Astrocyte (in vitro differentiated cells and primary cell): Measurements from ENCODE around the gene GDPD5. TPM values are rescaled to one million over a fixed set of nuclear protein-coding genes. Genes with fewer than 3 reads are reported as not detected.

Experiments used
- DNase-seq: peaks from one replicate; pipeline ENCODE4 v3.0.0-alpha.2; 2010; ENCODE audit warnings: low read depth
- FAIRE-seq: peaks from 2 replicates; lab custom pipeline; 2011; peaks lifted over from hg19 to GRCh38; lab: Jason Lieb, UNC
- H2AFZ ChIP-seq: 2 replicates; pipeline ENCODE4 v1.6.0; 2012; ENCODE audit warnings: low read depth, low read length, inconsistent platforms
- H3K27ac ChIP-seq: 2 replicates; pipeline ENCODE4 v1.5.1; 2011; ENCODE audit warnings: low read depth, low read length, inconsistent platforms
- H3K27me3 ChIP-seq: 2 replicates; pipeline ENCODE4 v1.6.0; 2011; ENCODE audit warnings: low read length, inconsistent platforms; ENCODE audit not compliant: insufficient read depth
- H3K36me3 ChIP-seq: 2 replicates; pipeline ENCODE4 v1.5.1; 2011; ENCODE audit warnings: low read length, inconsistent platforms; ENCODE audit not compliant: insufficient read depth
- H3K4me1 ChIP-seq: 2 replicates; pipeline ENCODE4 v1.5.1; 2011; ENCODE audit warnings: low read length, inconsistent platforms; ENCODE audit not compliant: insufficient read depth
- H3K4me2 ChIP-seq: 2 replicates; pipeline ENCODE4 v1.6.0; 2012; ENCODE audit warnings: low read length, inconsistent platforms
- H3K4me3 ChIP-seq: 2 replicates; pipeline ENCODE4 v1.5.1; 2011; ENCODE audit warnings: low read depth, mild to moderate bottlenecking, low read length, inconsistent platforms; ENCODE audit not compliant: insufficient read depth
- H3K79me2 ChIP-seq: 2 replicates; pipeline ENCODE4 v1.6.0; 2012; ENCODE audit warnings: mild to moderate bottlenecking, low read length, inconsistent platforms; ENCODE audit not compliant: insufficient read depth
- H3K9ac ChIP-seq: 2 replicates; pipeline ENCODE4 v1.6.0; 2012; ENCODE audit warnings: mild to moderate bottlenecking, low read length, inconsistent platforms
- H3K9me3 ChIP-seq: 2 replicates; pipeline ENCODE4 v1.5.1; 2012; ENCODE audit warnings: low read depth, mild to moderate bottlenecking, low read length, inconsistent platforms; ENCODE audit not compliant: insufficient read depth
- H4K20me1 ChIP-seq: 2 replicates; pipeline ENCODE4 v1.6.0; 2012; ENCODE audit warnings: low read length, inconsistent platforms; ENCODE audit not compliant: insufficient read depth
- H3K27ac Mint-ChIP-seq: one replicate; pipeline ENCODE4 v1.8.0; 2021; ENCODE audit warnings: mild to moderate bottlenecking, mixed read lengths; ENCODE audit not compliant: unreplicated experiment
- H3K27me3 Mint-ChIP-seq: one replicate; pipeline ENCODE4 v1.8.0; 2021; ENCODE audit warnings: low read depth, mixed read lengths; ENCODE audit not compliant: unreplicated experiment
- H3K36me3 Mint-ChIP-seq: one replicate; pipeline ENCODE4 v1.8.0; 2021; ENCODE audit warnings: low read depth, mixed read lengths; ENCODE audit not compliant: unreplicated experiment
- H3K4me1 Mint-ChIP-seq: one replicate; pipeline ENCODE4 v1.8.0; 2021; ENCODE audit warnings: low read depth, mixed read lengths; ENCODE audit not compliant: unreplicated experiment
- H3K4me3 Mint-ChIP-seq: one replicate; pipeline ENCODE4 v1.8.0; 2021; ENCODE audit warnings: mild to moderate bottlenecking, moderate library complexity, mixed read lengths; ENCODE audit not compliant: unreplicated experiment
- H3K9me3 Mint-ChIP-seq: one replicate; pipeline ENCODE4 v1.8.0; 2021; ENCODE audit warnings: mild to moderate bottlenecking, mixed read lengths; ENCODE audit not compliant: unreplicated experiment
- CTCF ChIP-seq: IDR thresholded peaks from 2 replicates; pipeline ENCODE4 v1.5.1; 2011; ENCODE audit warnings: low read depth, mild to moderate bottlenecking, inconsistent platforms, low read length, moderate library complexity; ENCODE audit not compliant: insufficient read depth
- EZH2 ChIP-seq: IDR thresholded peaks from 2 replicates; pipeline ENCODE4 v1.6.1; 2012; ENCODE audit warnings: mild to moderate bottlenecking, low read length, inconsistent platforms; ENCODE audit not compliant: insufficient read depth
- total RNA-seq: library from RNA; stranded (reverse); gene quantifications from 2 replicates; pipeline ENCODE4 v1.2.1, GENCODE V29; 2021

The GDPD5 gene
- total RNA-seq, 1 donor from 2014 or later, result 9.4 TPM

GRCh38 chr11:75470476-75471080, 55.2 kb downstream of the GDPD5 start:
- Mint-ChIP-seq H3K27ac (no peak overlapping the region), H3K4me3 (no peak overlapping the region), H3K9me3 (no peaks in the 10 kb centered on the region), H3K36me3 (no peaks in the 10 kb centered on the region), H3K27me3 (peaks cover 17% of the 10 kb centered on the region), H3K4me1 (peaks cover 26% of the 10 kb centered on the region)
- no peaks in the 10 kb centered on the region for H3K79me2 ChIP-seq
- no peak overlapping the region for H2AFZ ChIP-seq
- no peak overlapping the region for H3K4me3 ChIP-seq
- H3K9me3 ChIP-seq, result no peaks in the 10 kb centered on the region
- FAIRE-seq (no peak), DNase-seq (no peak)
- no peaks in the 10 kb centered on the region for H3K36me3 ChIP-seq
- no peak overlapping the region for H3K9ac ChIP-seq
- peaks cover 26% of the 10 kb centered on the region for H3K4me1 ChIP-seq
- no peak overlapping the region for H3K4me2 ChIP-seq
- H3K27me3 ChIP-seq, result no peaks in the 10 kb centered on the region
- H4K20me1 ChIP-seq, result no peaks in the 10 kb centered on the region
- no peak overlapping the region for H3K27ac ChIP-seq
- TF ChIP-seq CTCF, result no peak
- TF ChIP-seq EZH2, result no peak

- Mint-ChIP-seq H3K27me3 (peaks cover 17% of the 10 kb centered on the region), H3K9me3 (no peaks in the 10 kb centered on the region), H3K27ac (no peak overlapping the region), H3K4me1 (peaks cover 21% of the 10 kb centered on the region), H3K36me3 (no peaks in the 10 kb centered on the region), H3K4me3 (no peak overlapping the region)
- H3K27ac ChIP-seq, result no peak overlapping the region
- H3K4me1 ChIP-seq, result peaks cover 22% of the 10 kb centered on the region
- no peaks in the 10 kb centered on the region for H3K27me3 ChIP-seq
- no peak overlapping the region for H3K9ac ChIP-seq
- H3K9me3 ChIP-seq, result no peaks in the 10 kb centered on the region
- DNase-seq, result no peak
- H3K36me3 ChIP-seq, result no peaks in the 10 kb centered on the region
- no peak for FAIRE-seq
- H3K4me3 ChIP-seq, result no peak overlapping the region
- no peaks in the 10 kb centered on the region for H4K20me1 ChIP-seq
- TF ChIP-seq CTCF (no peak), EZH2 (no peak)
- H3K4me2 ChIP-seq, result no peak overlapping the region
- H2AFZ ChIP-seq, result no peak overlapping the region
- H3K79me2 ChIP-seq, result no peaks in the 10 kb centered on the region
Observed at GRCh38 chr11:75469785-75470405, 55.8 kb downstream of the GDPD5 start.
